ENCODE results near the gene BRCC3. TPM values are rescaled to one million over a fixed set of nuclear protein-coding genes. Genes with fewer than 3 reads are reported as not detected.

Gene BRCC3
- total RNA-seq, 1 donor from 2014 or later: 29.8 TPM

DNA sequence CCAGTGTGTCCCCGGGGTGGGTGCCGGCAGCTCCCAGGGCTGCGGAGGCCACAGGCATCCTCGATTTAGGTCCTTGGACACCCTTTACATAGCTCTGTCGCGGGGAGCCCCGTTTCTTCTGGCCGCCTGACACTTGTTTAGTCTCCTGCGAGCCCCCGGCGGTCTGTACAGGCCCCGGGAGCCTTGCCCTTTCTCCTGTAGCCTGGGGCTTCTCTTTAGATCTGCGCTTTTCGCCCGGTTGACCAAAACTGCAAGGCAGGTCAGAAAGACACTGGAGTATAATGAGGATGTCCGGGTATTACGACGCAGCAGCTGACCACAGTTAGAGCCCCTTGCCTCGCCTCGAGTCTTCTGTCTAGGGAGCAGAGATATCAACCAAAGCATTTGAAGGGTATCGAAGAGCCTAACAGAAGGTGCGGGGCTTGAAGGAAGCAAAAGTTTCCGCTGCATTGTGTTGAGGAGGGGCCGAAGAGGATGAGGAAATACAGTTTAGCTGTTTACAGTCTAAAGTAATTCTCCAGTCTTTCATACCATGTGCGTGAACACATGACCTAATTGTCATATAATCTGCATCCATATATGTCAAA lies 479 bp downstream of the BRCC3 start:
- Mint-ChIP-seq H3K4me3 (peak overlapping the region; percentile 92), H3K27ac (peak overlapping the region; percentile 85), H3K27me3 (no peaks in the 10 kb centered on the region), H3K36me3 (no peaks in the 10 kb centered on the region), H3K4me1 (ENCODE audit: unreplicated experiment) (no peaks in the 10 kb centered on the region), H3K9me3 (no peaks in the 10 kb centered on the region)
- TF ChIP-seq CTCF (conservative IDR thresholded peaks at IDR 0.05): no peak
- no peak for DNase-seq (ENCODE audit: extremely low spot score, unreplicated experiment)

DNA sequence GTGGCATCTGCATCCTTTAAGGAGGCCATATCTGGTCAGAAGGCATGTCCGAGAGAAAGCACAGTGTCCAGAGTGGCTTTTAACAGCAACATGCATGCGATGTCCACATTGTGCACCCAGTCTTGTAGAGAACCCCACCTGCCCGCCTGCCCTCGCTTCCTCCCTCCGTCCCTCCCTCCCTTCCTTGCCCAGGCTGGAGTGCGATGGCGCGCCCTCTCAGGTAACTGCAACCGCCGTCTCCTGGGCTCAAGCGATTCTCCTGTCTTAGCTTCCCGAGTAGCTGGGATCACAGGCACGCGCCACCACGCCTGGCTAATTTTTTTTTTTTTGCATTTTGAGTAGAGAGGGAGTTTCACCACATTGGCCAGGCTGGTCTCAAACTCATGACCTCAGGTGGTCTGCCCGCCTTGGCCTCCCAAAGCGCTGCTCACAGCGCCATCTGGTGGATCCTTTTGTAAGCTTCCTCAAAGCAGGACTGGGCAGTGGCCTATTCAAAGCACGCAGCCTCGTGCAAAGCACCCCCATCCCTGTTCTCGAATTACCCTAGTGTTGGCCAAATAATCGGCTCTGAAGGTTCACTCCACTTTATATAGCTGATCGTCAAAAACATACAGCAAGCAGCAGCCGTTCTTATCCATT lies 15.0 kb downstream of the BRCC3 start:
- DNase-seq (ENCODE audit: extremely low spot score, unreplicated experiment): no peak

DNA sequence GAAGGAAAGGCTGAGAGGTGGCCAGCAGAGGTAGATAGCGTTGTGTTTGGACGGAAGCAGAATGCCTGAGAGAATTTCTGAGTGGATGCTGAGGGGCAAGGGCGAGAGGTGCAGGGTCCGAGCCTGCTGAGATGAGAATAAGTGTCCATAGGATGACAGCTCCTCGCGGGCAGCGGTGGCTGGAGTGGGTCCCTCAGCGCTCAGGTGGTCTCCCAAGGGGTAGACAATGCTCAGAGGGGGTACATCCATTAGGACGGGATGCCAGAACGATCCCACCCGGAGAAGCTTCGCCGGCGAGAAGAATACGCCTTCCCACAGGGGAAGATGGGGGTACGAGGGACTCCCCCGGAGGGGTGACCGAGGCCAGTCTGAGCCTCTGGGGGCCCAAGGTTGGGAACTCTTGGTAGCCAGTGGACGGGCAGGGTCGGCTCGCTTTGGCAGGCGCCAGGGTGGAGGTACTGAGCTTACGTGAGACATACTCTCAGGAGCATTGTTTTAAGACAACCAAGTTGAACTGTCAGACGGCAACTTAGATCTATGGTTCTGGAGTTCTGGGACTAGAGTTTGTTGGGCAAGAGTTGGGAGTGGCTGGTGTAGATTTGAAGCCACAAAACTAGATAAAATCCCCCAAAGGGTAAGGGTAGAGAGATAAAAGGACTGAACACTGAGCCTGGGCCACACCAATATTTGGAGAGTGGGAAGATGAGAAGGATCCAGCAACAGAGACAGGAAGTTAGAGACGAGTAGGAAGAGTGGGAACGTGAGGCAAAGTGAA lies 15.8 kb downstream of the BRCC3 start:
- Mint-ChIP-seq H3K9me3 (no peaks in the 10 kb centered on the region), H3K27ac (no peak overlapping the region), H3K27me3 (no peaks in the 10 kb centered on the region), H3K4me1 (ENCODE audit: unreplicated experiment) (no peaks in the 10 kb centered on the region), H3K4me3 (no peak overlapping the region), H3K36me3 (peaks cover 10% of the 10 kb centered on the region)
- TF ChIP-seq CTCF (conservative IDR thresholded peaks at IDR 0.05): no peak
- no peak for DNase-seq (ENCODE audit: extremely low spot score, unreplicated experiment)

More for the DNA sequence above, 15.0 kb downstream of the BRCC3 start:
- Mint-ChIP-seq H3K4me3 (no peak overlapping the region), H3K9me3 (no peaks in the 10 kb centered on the region), H3K4me1 (ENCODE audit: unreplicated experiment) (no peaks in the 10 kb centered on the region), H3K36me3 (peaks cover 10% of the 10 kb centered on the region), H3K27ac (no peak overlapping the region), H3K27me3 (no peaks in the 10 kb centered on the region)
- TF ChIP-seq CTCF (conservative IDR thresholded peaks at IDR 0.05): peak; percentile 63

- peaks cover 9% of the 10 kb centered on the region for H3K36me3 Mint-ChIP-seq
- no peaks in the 10 kb centered on the region for H3K27me3 Mint-ChIP-seq
- no peak for DNase-seq (ENCODE audit: extremely low spot score, unreplicated experiment)
- peak; percentile 78 for TF ChIP-seq CTCF (conservative IDR thresholded peaks at IDR 0.05)
- H3K4me1 Mint-ChIP-seq (ENCODE audit: unreplicated experiment): no peaks in the 10 kb centered on the region
- H3K27ac Mint-ChIP-seq: no peak overlapping the region
- no peaks in the 10 kb centered on the region for H3K9me3 Mint-ChIP-seq
- no peak overlapping the region for H3K4me3 Mint-ChIP-seq
These were observed 23.3 kb downstream of the BRCC3 start for GRCh38 chrX:155094468-155095061.

- Mint-ChIP-seq H3K4me3 (no peak overlapping the region), H3K27ac (no peak overlapping the region), H3K9me3 (no peaks in the 10 kb centered on the region), H3K36me3 (no peaks in the 10 kb centered on the region), H3K4me1 (ENCODE audit: unreplicated experiment) (no peaks in the 10 kb centered on the region), H3K27me3 (no peaks in the 10 kb centered on the region)
- TF ChIP-seq CTCF (conservative IDR thresholded peaks at IDR 0.05): no peak
- no peak for DNase-seq (ENCODE audit: extremely low spot score, unreplicated experiment)
These were observed 34.6 kb downstream of the BRCC3 start for GRCh38 chrX:155105919-155106318.

Data from type B pancreatic cell (in vitro differentiated cells).